Lung (tissue), 13 donors: ENCODE measurements around the gene ZNF431. TPM values are rescaled to one million over a fixed set of nuclear protein-coding genes. Genes with fewer than 3 reads are reported as not detected.

Experiments
- ATAC-seq: fragments of 200-7000 bp; cut with Tn5 transposase; one replicate; pipeline ENCODE4 v1.9.1; 2020; ENCODE audit warnings: moderate number of reproducible peaks; ENCODE audit not compliant: insufficient read depth, low FRiP score
- DNase-seq, 3 donors: peaks; one replicate each; pipeline ENCODE4 v3.0.0-alpha.2; 2013 to 2017
- H3K27ac ChIP-seq, 2 donors: one replicate each; pipeline ENCODE4 v1.5.1; 2013; ENCODE audit warnings: mild to moderate bottlenecking in 2 of 2, moderate library complexity in 2 of 2, control low read depth in 1 of 2, inconsistent platforms in 1 of 2, low read depth in 1 of 2, low read length in 1 of 2
- H3K27me3 ChIP-seq, 3 donors: one replicate each; pipeline ENCODE4 v1.5.1; 2013; ENCODE audit warnings: low read length in 2 of 3; ENCODE audit not compliant: control insufficient read depth in 3 of 3, insufficient read depth in 3 of 3
- H3K36me3 ChIP-seq, 4 donors: one replicate each; pipeline ENCODE4 v1.5.1; 2013; ENCODE audit warnings: low read length in 4 of 4, mild to moderate bottlenecking in 1 of 4, moderate library complexity in 1 of 4; ENCODE audit not compliant: control insufficient read depth in 4 of 4, insufficient read depth in 4 of 4
- H3K4me1 ChIP-seq, 5 donors: one replicate each; pipeline ENCODE4 v1.5.1; 2013; ENCODE audit warnings: low read length in 5 of 5, mild to moderate bottlenecking in 2 of 5, moderate library complexity in 1 of 5; ENCODE audit not compliant: control insufficient read depth in 5 of 5, insufficient read depth in 5 of 5
- H3K4me3 ChIP-seq: one replicate; pipeline ENCODE4 v1.5.1; 2013; ENCODE audit warnings: mild to moderate bottlenecking, control low read depth, moderate library complexity
- H3K9ac ChIP-seq, 2 donors: one replicate each; pipeline ENCODE4 v1.5.1; 2013; ENCODE audit warnings: low read length in 2 of 2, control low read depth in 1 of 2; ENCODE audit not compliant: insufficient read depth in 1 of 2
- H3K9me3 ChIP-seq, 4 donors: one replicate each; pipeline ENCODE4 v1.5.1; 2013; ENCODE audit warnings: low read length in 3 of 4, mild to moderate bottlenecking in 1 of 4, moderate library complexity in 1 of 4; ENCODE audit not compliant: control insufficient read depth in 4 of 4, insufficient read depth in 3 of 4
- WGBS, 2 donors: extraction: QIAGEN DNeasy Blood & Tissue Kit; methylation state at CpG; one replicate each; pipeline ENCODE4 v1.1.7; 2013; 5-methylcytosine and 5-hydroxymethylcytosine counted together
- polyA plus RNA-seq, 2 donors: library from polyadenylated mRNA; stranded (reverse); fragments of 200-250 nt; gene quantifications; one replicate each; pipeline ENCODE4 v1.2.1, GENCODE V29; 2013
- small RNA-seq: library from RNA; depleted of rRNA; stranded (forward); fragments of <200 nt; gene quantifications from one replicate; pipeline ENCODE3, GENCODE V24; 2014; ENCODE audit warnings: low replicate concordance
- total RNA-seq, 2 donors: library from RNA; depleted of rRNA in 1 of 2; stranded (reverse); fragments of >200 nt in 1 of 2; gene quantifications; one replicate each; pipeline ENCODE4 v1.2.1, GENCODE V29; 2014 to 2021
- TF ChIP-seq, protein P1 (sequence below): IDR thresholded peaks from 2 replicates; pipeline ENCODE4 v1.5.1; 2012; ENCODE audit warnings: mild to moderate bottlenecking; ENCODE audit errors: control extremely low read depth, extremely low read depth
- donor health status: control.
- donor health status: control.
- donor health status: Bipolar disorder and iron deficiency.
- donor health status: healthy.
- donor health status: DM: yes; HTN: yes; CAD: no.

Gene ZNF431
- total and polyA plus RNA-seq, 4 donors = 3.5 to 36.2 (median 19.4) TPM

DNA sequence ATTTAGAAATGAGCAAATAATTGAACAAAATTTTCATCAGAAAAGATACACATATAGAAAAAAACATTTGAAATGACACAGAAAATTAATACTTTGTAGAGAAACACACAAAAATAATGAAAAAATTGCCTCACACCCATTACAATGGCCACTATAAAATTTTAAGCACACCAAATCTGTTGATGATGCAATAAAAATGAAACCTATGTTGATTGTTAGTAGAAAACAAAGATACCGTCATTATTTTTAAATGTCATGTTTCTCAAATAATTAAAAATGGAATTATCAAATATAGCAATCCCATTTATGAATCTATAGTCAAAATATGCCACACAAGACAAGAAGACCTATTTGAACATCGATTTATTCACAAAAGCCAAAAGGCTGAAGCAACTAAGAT is 96.8 kb downstream of the ZNF431 start:
- no peak for DNase-seq
- H3K27ac ChIP-seq = no peak overlapping the region
- TF ChIP-seq, protein P1, sequence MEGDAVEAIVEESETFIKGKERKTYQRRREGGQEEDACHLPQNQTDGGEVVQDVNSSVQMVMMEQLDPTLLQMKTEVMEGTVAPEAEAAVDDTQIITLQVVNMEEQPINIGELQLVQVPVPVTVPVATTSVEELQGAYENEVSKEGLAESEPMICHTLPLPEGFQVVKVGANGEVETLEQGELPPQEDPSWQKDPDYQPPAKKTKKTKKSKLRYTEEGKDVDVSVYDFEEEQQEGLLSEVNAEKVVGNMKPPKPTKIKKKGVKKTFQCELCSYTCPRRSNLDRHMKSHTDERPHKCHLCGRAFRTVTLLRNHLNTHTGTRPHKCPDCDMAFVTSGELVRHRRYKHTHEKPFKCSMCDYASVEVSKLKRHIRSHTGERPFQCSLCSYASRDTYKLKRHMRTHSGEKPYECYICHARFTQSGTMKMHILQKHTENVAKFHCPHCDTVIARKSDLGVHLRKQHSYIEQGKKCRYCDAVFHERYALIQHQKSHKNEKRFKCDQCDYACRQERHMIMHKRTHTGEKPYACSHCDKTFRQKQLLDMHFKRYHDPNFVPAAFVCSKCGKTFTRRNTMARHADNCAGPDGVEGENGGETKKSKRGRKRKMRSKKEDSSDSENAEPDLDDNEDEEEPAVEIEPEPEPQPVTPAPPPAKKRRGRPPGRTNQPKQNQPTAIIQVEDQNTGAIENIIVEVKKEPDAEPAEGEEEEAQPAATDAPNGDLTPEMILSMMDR = no peak
- no peak overlapping the region for H3K9ac ChIP-seq
- H3K36me3 ChIP-seq = no peaks in the 10 kb centered on the region
- no peaks in the 10 kb centered on the region for H3K27me3 ChIP-seq
- peaks cover 0 to 3% (median 0%) of the 10 kb centered on the region in 4 donors for H3K9me3 ChIP-seq
- H3K4me3 ChIP-seq = no peak overlapping the region
- no peak for ATAC-seq
- H3K4me1 ChIP-seq = no peaks in the 10 kb centered on the region
- 93 to 96% methylated on average over 2 of the region's 2 CpGs for WGBS, 2 donors

Small RNA genes within 50 kb of the gene (small RNA-seq; reads per million reads assigned to genes)
- 0.06 reads per million for gene RNA5SP469

Other genes with a start within 250 kb of the ZNF431 start
- gene ZNF85, start 218.8 kb upstream of the ZNF431 start, total RNA-seq = 10 to 100 TPM in 1 of 2 donors, 1 to 10 TPM in 1; 6.0 to 23.0 TPM
- 1 to 10 TPM; 2.6 to 4.7 TPM for gene ZNF85, start 218.8 kb upstream of the ZNF431 start, polyA plus RNA-seq
- 10 to 100 TPM; 14.5 to 17.2 TPM for gene ZNF430, start 121.4 kb upstream of the ZNF431 start, total RNA-seq
- 1 to 10 TPM; 2.8 to 3.2 TPM for gene ZNF430, start 121.4 kb upstream of the ZNF431 start, polyA plus RNA-seq
- gene ZNF714, start 59.8 kb upstream of the ZNF431 start, total RNA-seq = 10 to 100 TPM; 11.7 to 25.0 TPM
- 1 to 10 TPM; 1.2 to 3.9 TPM for gene ZNF714, start 59.8 kb upstream of the ZNF431 start, polyA plus RNA-seq
- gene ZNF708, start 187.4 kb downstream of the ZNF431 start, total RNA-seq = 10 to 100 TPM; 11.7 to 34.0 TPM
- 1 to 10 TPM; 2.6 to 6.2 TPM for gene ZNF708, start 187.4 kb downstream of the ZNF431 start, polyA plus RNA-seq
- 10 to 100 TPM in 1 of 2 donors, 1 to 10 TPM in 1; 7.4 to 14.4 TPM for gene ZNF738, start 217.0 kb downstream of the ZNF431 start, total RNA-seq
- gene ZNF738, start 217.0 kb downstream of the ZNF431 start, polyA plus RNA-seq = 1 to 10 TPM; 2.6 to 6.5 TPM